MM.1S (cell line): ENCODE data around the gene OR2K2.
"Not testable (repeated sequence)": the region's sequence is repeated elsewhere in the genome, so short reads cannot be mapped to it uniquely, and the experiment has no call there.

ENCODE experiments used
- DNase-seq: peaks from one replicate; pipeline ENCODE4 v3.0.0-alpha.2; 2015
- H2AFZ ChIP-seq: fragments of 300-600 bp; sonication (generic); 2 replicates; pipeline ENCODE4 v1.6.0; 2016; ENCODE audit warnings: antibody characterized with exemption, low read length
- H3F3A ChIP-seq: fragments of 300-600 bp; sonication (generic); 2 replicates; pipeline ENCODE4 v1.6.1; 2016; ENCODE audit warnings: mild to moderate bottlenecking, antibody characterized with exemption, low read length, moderate library complexity, mixed read lengths; ENCODE audit not compliant: insufficient read depth
- H3K27ac ChIP-seq: fragments of 300-600 bp; sonication (generic); 2 replicates; pipeline ENCODE4 v1.5.1; 2016; ENCODE audit warnings: mild to moderate bottlenecking, low read length
- H3K27me3 ChIP-seq: fragments of 300-600 bp; sonication (generic); replicated peaks from 2 replicates; pipeline ENCODE4 v1.6.0; 2016; ENCODE audit warnings: low read length; ENCODE audit not compliant: insufficient read depth
- H3K36me3 ChIP-seq: fragments of 300-600 bp; sonication (generic); replicated peaks from 2 replicates; pipeline ENCODE4 v1.6.1; 2016; ENCODE audit warnings: mild to moderate bottlenecking, low read length, mixed read lengths; ENCODE audit not compliant: insufficient read depth
- H3K4me1 ChIP-seq: fragments of 300-600 bp; sonication (generic); 2 replicates; pipeline ENCODE4 v1.6.1; 2016; ENCODE audit warnings: low read length, mixed read lengths
- H3K4me2 ChIP-seq: fragments of 300-600 bp; sonication (generic); 2 replicates; pipeline ENCODE4 v1.6.0; 2016; ENCODE audit warnings: low read depth, low read length
- H3K4me3 ChIP-seq: fragments of 300-600 bp; sonication (generic); 2 replicates; pipeline ENCODE4 v1.5.1; 2016; ENCODE audit warnings: low read length, mixed read lengths
- H3K79me2 ChIP-seq: fragments of 300-600 bp; sonication (generic); 2 replicates; pipeline ENCODE4 v1.6.1; 2016; ENCODE audit warnings: mixed run types, low read length, mixed read lengths
- H3K9ac ChIP-seq: fragments of 300-600 bp; sonication (generic); 2 replicates; pipeline ENCODE4 v1.6.1; 2016; ENCODE audit warnings: low read length, mixed read lengths
- H3K9me2 ChIP-seq: fragments of 300-600 bp; sonication (generic); replicated peaks from 2 replicates; pipeline ENCODE4 v1.6.1; 2016; ENCODE audit warnings: mild to moderate bottlenecking, low read length, mixed read lengths; ENCODE audit not compliant: insufficient read depth
- H3K9me3 ChIP-seq: fragments of 300-600 bp; sonication (generic); replicated peaks from 2 replicates; pipeline ENCODE4 v1.6.1; 2016; ENCODE audit warnings: mild to moderate bottlenecking, low read length, mixed read lengths; ENCODE audit not compliant: insufficient read depth
- H4K20me1 ChIP-seq: fragments of 300-600 bp; sonication (generic); 2 replicates; pipeline ENCODE4 v1.6.1; 2016; ENCODE audit warnings: mild to moderate bottlenecking, low read length, moderate library complexity, mixed read lengths; ENCODE audit not compliant: insufficient read depth
- CTCF ChIP-seq: fragments of 300-600 bp; sonication (generic); IDR thresholded peaks from 2 replicates; pipeline ENCODE4 v1.5.1; 2016; ENCODE audit warnings: antibody characterized with exemption, low read length, mixed read lengths
- EZH2 ChIP-seq: fragments of 300-600 bp; sonication (generic); optimal IDR thresholded peaks from 2 replicates; pipeline ENCODE3; 2017; ENCODE audit warnings: low read depth, mild to moderate bottlenecking, antibody characterized with exemption, low read length, mixed read lengths
- EZH2phosphoT487 ChIP-seq: fragments of 300-600 bp; sonication (generic); IDR thresholded peaks from 2 replicates; pipeline ENCODE4 v1.6.1; 2018; ENCODE audit warnings: antibody characterized with exemption, low read length

Gene OR2K2

GRCh38 chr9:111284703-111285102 is 45.3 kb downstream of the OR2K2 start:
- Histone ChIP-seq H3K36me3 (no peaks in the 10 kb centered on the region), H3K27me3 (no peaks in the 10 kb centered on the region), H3K27ac (no peak overlapping the region), H3K79me2 (no peaks in the 10 kb centered on the region), H3F3A (no peaks in the 10 kb centered on the region), H4K20me1 (no peaks in the 10 kb centered on the region), H2AFZ (no peak overlapping the region), H3K4me2 (no peak overlapping the region), H3K4me1 (no peaks in the 10 kb centered on the region), H3K4me3 (no peak overlapping the region), H3K9me2 (no peaks in the 10 kb centered on the region), H3K9me3 (no peaks in the 10 kb centered on the region), H3K9ac (no peak overlapping the region)
- TF ChIP-seq EZH2 (no peak), CTCF (no peak), EZH2phosphoT487 (no peak)
- DNase-seq = no peak

- Histone ChIP-seq H3K79me2 (no peaks in the 10 kb centered on the region), H3K36me3 (no peaks in the 10 kb centered on the region), H3K9me3 (no peaks in the 10 kb centered on the region), H3K9me2 (no peaks in the 10 kb centered on the region), H3K4me3 (no peak overlapping the region), H3K9ac (no peak overlapping the region), H2AFZ (no peak overlapping the region), H3K27me3 (no peaks in the 10 kb centered on the region), H3K4me1 (no peaks in the 10 kb centered on the region), H3K27ac (no peak overlapping the region), H4K20me1 (no peaks in the 10 kb centered on the region), H3F3A (no peaks in the 10 kb centered on the region), H3K4me2 (no peak overlapping the region)
- no peak for DNase-seq
- TF ChIP-seq EZH2phosphoT487 = no peak
- no peak for TF ChIP-seq CTCF
- no peak for TF ChIP-seq EZH2
Observed at GRCh38 chr9:111282845-111283244, 47.2 kb downstream of the OR2K2 start.

GRCh38 chr9:111280795-111281194 is 49.2 kb downstream of the OR2K2 start:
- not testable (repeated sequence) for H3K4me1 ChIP-seq, H3K9me3 ChIP-seq, H4K20me1 ChIP-seq, H3K4me2 ChIP-seq, DNase-seq, H3K9me2 ChIP-seq, H3K79me2 ChIP-seq, H3K9ac ChIP-seq, H3K36me3 ChIP-seq, H3K27ac ChIP-seq, H2AFZ ChIP-seq, H3K27me3 ChIP-seq, H3F3A ChIP-seq, H3K4me3 ChIP-seq
